Fibroblast of skin of scalp (primary cell): ENCODE data around the gene TMEM39B. TPM values are rescaled to one million over a fixed set of nuclear protein-coding genes. Genes with fewer than 3 reads are reported as not detected.
"Not testable (repeated sequence)": the region's sequence is repeated elsewhere in the genome, so short reads cannot be mapped to it uniquely, and the experiment has no call there.

Experiments
- DNase-seq: peaks from one replicate; pipeline ENCODE4 v3.0.0-alpha.2; 2013
- polyA plus RNA-seq, 2 experiments: library from polyadenylated mRNA; unstranded; fragments of 120-200 nt; gene quantifications; one replicate each; pipeline ENCODE4 v1.2.1, GENCODE V29; 2013; ENCODE audit not compliant: insufficient read length in 2 of 2

Gene TMEM39B
- polyA plus RNA-seq (2013, experiment 1 of 2; ENCODE audit: insufficient read length), result 17.0 TPM
- polyA plus RNA-seq (2013, experiment 2 of 2; ENCODE audit: insufficient read length), result 16.5 TPM

DNA sequence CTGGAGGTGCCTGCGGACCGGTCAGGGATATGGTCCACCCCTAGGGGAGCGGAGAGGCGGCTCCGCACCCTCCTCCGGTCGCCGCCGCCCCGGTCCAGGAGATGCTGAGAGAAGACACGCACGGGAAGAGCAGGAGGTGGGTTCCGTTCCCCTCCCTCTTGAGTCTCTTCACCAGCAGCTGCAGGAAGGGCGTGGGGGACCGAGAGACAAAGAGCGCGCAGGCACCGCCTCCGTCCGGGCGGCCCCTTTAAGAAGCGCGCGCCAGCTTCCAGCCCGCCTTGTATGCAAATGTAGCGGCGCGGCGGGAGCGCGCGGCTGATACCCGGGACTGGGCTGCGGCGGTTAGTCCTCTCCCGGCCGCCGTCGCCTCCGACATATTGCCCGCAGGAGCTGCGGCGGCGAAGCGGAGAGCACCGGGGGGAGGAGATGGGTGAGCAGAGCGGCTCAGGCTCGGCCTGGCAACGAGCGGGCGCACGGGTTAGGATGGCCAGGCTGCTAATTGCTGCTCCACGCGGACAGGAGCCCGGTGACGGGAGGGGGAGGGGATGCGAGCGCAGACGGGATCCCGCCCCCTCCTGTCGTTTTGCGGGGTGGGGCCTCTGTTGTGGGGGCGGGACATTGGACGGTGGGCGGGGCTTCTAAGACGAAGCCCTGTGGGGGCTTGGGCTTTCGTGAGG, at the start of gene TMEM39B:
Gene TMEM39B, plus strand, starts transcription at position 318 of the 677 bp plus-strand sequence. Its CDS starts 109 bp downstream, at position 427.
- peak; percentile 97 for DNase-seq

DNA sequence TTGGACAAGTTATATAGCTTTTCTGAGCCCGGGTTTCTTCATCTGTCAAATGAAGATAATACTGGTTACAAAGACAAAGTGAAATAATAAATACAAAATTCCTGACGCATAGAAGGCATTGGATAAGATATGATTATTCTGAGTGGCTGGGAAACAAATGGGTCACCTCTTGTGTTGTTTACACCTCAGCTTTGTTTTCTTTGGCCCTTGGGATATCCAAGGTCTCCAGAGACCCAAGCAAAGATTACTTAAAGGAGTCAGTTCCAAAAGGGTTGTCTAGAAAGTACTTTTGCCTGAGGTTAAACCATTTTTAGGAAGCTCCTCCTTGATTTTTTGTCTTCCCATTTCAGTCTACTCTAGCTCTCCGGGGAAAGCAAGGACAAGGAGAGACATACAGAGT, 49.4 kb upstream of the TMEM39B start:
- DNase-seq, result no peak

DNA sequence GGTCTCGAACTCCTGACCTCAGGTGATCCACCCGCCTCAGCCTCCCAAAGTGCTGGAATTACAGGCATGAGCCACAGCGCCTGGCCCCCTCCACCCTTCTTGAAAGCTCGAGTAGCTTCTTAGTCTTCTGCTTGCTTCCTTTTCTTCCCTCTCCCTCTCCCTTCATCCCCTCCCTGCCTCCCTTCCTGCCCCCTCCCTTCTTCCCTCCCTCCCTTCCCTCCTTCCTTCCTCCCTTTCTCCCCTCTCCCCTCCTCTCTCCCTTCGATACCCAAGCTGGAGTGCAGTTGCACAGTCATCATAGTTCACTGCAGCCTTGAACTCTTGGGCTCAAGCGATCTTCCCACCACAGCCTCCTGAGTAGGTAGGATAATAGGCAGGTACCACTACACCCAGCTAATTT, 47.2 kb upstream of the TMEM39B start:
- no peak for DNase-seq

DNA sequence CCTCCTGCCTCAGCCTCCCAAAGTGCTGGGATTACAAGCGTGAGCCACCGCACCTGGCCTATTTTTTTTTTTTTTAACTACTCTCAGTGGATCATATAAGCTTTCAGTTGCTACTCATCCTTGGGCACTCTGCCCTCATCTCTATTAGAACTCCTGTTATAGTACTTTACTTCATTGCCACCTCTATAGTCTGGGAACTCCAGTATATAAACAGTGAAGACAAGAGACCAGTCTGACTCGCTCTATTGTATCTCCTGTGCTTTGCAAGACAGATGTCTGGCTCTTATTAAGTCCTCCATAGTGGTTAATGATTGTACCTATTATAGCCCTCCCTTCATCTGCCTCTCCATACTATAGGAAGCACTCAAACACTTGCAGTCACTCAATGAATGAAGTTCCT, 44.0 kb upstream of the TMEM39B start:
- DNase-seq, result no peak

DNA sequence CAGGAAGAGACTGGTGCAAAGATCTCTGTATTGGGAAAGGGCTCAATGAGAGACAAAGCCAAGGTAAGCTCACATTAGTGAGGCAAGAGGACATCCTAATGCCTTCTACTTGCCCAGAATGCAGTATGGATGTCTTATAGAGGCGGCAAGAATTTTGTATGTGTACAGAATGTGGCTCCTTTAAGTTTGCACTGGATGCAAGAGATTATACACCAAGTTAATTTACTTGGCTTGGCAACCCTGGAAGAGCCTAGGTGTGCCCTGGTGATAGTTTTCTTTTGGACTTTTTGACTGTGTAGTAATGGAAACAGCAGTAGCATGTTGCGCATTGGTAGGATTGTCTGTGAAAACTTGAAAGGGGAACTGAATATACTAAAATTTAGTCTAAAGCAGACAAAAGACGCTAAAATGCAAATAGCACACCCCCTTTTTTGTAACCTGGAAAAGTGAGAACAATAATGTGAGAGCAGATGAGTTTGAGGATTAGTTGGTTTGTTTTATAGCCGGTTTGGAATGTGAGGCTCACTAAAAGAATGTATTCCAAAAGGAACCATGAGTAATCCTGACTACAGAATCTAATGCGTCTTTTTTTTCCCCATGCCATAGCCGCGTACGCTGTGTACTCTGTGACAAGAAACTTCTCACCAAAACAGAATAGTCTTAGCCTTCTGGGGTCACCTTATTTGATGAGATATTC, 41.0 kb upstream of the TMEM39B start:
- DNase-seq, result peak; percentile 73

DNA sequence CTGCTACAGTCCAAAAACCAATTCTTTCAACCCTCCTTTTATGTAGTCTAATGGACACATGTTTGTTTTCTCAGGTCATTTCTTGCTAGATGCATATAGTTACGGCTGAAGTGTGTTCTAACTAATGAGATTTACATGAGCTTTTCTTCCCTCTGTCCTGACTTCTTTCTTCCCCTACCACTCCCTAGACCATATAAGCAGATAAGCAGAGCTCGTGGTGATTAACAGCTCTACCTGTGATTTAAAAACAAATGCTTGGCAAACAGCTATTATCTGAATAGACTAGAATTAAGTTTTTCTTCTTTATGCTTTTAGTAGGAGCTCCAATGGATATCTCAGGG, 40.5 kb upstream of the TMEM39B start:
- DNase-seq, result no peak

DNA sequence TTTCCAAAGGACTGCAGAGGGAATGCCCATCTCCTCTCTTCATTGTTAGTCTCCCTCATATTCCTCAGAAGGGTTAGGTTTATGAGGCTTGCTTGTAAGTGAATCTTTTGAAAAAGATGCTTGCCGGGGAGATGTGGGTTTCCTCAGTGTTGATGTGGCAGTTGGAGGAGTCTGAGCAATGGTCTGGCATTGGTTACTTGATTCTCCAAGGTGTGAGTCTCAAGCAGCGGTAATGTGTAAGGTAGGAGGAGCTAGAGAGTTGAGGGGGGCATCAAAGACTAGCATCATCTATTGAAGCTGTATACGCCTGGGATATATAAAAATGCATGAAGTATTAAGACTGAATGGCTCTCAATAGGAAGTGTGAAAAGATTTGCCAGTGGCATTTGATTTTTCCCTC, 37.6 kb upstream of the TMEM39B start:
- DNase-seq, result no peak

DNA sequence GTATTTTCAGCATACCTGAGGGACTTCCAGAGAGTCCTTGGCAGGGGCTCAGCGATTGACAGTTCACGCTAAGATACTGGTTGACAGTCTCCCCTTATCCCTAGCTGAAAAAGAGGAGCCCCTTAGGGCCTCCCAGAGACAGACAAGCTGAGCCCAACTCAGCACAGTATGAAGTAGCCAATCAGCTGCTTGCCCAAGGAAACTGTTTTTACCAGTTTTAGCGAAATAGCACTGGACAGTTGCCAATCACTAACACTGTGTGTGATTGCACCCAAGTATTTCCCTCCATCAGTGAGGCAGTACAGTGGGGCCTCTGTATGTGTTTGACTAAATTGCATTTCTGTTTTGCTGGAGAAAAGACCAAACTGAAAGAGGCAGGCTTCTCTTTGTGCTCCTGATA, 32.0 kb upstream of the TMEM39B start:
- no peak for DNase-seq

DNA sequence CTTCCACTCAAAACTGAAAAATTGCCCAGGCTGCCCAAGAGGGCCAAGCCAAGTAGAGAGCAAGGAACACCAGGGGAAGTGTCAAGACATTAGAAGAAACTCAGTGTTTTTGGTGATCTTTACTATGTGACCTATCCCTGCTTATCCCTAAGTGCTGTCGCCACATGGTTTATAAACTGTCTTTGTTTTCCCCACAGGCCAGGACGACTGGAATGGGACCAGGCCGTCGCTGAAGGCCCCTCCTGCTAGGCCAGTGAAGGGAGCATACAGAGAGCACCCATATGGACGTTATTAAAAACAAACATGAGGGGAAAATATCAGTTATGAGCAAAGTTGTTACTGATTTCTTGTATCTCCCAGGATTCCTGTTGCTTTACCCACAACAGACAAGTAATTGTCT, 30.4 kb upstream of the TMEM39B start:
- DNase-seq, result no peak

DNA sequence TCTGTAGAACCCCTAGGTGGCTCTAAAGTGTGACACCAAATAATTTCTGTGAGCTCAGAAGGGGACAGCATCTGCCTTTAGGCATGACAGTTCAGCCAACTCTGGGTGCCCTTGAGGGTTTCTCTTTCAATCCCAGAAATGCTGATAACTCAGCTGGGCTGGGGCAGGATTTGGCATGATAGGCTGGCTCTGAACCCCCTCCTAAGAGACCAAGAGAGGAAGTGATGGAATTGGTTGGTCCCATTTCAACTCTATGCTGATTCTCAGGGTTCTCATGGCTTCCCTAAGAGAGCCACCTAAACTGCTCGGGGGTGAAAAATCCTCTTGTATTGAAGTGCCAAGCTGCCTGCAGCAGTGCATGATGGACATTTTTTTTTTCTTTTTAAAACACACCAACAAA, 28.5 kb upstream of the TMEM39B start:
- no peak for DNase-seq

DNA sequence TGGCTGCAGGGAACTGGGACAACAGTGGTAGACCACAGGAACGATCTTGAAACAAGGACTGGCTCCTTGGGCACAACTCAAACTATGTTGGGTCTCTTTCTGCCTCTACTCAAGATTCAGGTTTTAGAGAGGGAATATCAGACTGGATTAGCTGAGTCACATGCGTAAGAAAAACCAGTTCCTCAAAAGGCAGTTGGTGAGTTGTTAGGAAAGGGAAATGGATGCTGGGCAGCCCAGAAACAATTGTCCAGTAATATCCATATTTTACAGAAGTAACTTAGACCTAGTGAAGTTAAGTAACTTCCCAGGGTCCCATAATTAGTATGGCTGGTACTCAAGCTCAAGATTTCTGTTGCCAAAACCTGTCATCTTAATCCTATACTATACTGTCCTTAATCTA, 27.0 kb upstream of the TMEM39B start:
- no peak for DNase-seq

DNA sequence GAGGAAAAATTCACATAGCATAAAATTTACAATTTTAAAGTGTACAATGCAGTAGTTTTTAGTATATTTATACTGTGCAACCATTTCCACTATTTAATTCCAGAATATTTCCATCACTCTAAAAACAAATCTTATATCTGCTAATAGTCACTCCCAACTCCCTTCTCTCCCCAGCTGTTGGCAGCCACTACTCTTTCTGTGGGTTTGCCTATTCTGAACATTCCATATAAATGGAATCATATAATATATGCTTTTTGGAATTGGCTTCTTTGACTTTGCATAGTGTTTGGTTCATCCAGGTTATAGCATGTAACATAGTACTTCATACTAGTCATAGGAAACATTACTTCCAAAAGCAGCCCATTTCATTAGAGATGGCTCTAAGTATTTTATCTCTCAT, 25.0 kb upstream of the TMEM39B start:
- peak; percentile 48 for DNase-seq

DNA sequence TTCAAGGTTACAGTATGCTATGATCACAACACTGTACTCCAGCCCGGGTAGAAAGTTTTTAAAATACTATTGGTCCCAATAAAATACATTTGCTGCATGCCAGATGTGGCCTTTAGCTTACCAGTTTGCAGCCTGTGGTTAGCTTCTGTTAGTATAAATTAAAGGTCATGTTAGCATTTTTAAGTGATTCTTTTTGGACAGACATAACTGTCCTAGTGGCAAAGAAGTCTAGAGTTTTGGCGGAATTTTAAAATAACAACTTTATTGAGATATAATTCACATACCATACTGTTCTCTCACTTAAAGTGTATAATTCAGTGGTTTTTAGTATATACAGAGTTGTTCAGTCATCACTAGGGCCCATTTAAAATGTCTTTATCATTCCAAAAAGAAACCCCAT, 24.3 kb upstream of the TMEM39B start:
- DNase-seq, result no peak

DNA sequence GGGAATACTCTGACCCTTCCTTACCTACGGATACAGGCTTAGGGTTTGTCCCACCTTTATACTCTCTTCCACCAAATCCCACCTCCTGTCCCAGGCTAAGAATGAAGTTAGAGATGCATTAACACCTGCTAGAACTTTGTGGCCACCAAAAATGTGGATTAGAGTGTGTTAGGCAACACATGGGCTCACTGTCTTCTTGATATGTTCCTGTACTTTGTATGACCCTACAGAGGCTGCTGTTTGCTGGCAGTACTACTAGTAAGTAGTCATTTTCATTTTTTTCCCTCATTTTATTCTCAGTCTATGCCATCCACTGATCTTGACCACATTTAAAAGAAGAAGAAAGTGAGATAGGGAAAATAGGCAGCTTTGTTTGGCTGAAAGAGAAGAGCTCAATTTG, 21.0 kb upstream of the TMEM39B start:
- DNase-seq, result no peak

DNA sequence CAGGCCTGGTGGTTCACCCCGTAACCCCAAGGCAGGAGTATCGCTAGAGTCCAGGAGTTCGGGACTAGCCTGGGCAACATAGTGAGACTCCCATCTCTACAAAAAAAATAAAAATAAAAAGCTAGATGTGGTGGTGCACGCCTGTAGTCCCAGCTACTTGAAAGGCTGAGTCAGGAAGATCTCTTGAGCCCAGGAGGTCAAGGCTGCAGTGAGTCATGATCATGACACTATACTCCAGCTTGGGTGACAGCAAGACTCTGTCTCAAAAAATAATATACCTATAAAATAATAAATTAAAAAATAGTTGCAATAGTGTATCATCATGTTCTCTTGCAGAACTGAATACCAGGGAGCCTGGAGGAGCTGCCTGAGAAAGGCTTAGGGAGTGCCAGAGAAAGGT, 19.9 kb upstream of the TMEM39B start:
- DNase-seq, result peak; percentile 46

DNA sequence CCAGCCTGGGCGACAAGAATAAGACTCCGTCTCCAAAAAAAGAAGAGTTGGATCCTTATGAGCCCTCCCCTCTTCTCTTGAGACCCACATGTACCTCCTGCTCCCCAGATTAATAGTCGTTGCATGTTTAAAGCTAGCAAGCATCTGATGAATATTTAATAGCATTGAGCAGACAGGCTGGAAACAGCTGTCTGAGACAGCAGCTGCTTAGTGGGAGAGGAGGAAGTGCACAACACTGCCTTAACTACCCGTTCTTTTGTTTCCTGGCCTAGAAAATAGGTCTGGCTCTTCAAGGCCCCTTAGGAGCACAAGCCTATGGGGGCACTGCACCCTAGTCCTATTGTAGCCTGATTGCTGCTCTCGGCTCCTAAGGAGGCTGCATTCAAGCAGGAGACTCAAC, 17.3 kb upstream of the TMEM39B start:
- DNase-seq, result no peak

DNA sequence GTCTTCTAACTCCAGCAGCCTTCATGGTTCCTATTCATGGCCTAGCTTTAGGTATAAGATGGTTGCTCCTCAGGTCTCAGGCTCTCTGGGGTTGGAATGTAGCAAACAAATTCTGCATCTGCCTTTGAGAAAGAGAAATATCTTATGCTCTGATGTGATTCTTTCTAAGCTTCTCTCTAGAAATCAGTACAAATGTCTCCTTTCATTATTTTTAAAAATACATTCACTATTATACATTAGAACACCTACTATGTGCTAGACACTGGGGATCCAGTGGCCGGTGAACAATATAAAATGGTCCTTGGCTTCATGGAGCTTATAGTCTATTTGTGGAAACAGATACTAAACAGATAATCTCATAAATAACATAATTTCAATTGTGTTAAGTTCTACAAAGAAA, 16.1 kb upstream of the TMEM39B start:
- no peak for DNase-seq

DNA sequence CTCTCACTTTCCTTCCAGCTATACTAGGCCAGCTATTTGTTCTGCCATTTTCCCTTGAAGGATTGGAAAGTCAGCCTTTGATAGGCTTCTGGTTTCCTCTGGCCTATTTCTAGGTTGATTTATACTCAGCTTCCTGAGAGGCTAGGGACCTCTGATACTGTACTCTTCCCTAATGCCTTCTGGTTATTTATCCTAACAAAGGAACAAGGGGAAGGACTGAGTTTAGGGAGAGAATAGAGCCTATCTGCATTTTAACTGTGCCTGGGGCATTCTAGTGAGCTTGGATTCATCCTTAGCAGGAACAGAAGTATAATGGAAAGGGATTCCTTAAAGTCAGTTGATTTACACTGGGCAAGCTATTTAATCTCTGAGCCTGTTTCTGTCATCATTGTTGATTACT, 11.8 kb upstream of the TMEM39B start:
- no peak for DNase-seq

DNA sequence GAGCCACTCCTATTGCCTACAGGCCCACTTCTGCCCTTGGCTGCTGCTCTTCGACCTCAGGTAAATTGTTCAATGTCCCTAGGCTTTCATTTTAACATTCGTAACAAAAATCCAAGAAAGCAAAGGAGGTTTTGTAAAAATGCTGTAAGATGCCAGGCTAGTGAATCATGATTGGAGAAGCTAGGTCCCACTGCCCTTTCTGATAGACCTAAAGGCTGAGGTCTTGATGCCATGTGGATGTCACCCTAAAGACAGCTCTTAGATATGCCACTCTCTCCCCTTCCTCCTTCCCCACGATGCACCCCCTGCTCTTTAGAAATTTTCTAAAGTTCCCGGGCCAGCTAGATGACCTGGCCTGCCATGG, 9.9 kb upstream of the TMEM39B start:
- DNase-seq, result peak; percentile 50

DNA sequence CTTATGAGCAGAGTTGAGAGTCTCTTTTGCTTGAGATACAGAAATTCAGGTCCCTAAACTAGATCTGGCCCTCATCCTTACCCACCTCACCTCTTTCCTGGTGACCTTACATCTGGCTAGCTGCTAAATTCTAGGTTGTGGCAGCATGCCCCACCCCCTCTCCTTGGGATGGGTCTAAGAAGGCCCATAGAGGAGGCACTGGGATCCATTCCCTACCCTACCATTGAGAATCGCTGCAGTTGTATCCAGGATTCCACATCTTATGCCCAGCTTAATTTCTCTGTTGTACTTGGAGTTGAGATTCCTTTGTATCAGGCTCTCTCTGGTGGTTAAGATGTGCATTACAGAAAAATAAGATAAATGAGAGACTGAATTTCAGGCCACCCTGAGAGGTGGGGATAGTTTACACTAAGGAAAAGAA, 9.5 kb upstream of the TMEM39B start:
- peak; percentile 82 for DNase-seq

DNA sequence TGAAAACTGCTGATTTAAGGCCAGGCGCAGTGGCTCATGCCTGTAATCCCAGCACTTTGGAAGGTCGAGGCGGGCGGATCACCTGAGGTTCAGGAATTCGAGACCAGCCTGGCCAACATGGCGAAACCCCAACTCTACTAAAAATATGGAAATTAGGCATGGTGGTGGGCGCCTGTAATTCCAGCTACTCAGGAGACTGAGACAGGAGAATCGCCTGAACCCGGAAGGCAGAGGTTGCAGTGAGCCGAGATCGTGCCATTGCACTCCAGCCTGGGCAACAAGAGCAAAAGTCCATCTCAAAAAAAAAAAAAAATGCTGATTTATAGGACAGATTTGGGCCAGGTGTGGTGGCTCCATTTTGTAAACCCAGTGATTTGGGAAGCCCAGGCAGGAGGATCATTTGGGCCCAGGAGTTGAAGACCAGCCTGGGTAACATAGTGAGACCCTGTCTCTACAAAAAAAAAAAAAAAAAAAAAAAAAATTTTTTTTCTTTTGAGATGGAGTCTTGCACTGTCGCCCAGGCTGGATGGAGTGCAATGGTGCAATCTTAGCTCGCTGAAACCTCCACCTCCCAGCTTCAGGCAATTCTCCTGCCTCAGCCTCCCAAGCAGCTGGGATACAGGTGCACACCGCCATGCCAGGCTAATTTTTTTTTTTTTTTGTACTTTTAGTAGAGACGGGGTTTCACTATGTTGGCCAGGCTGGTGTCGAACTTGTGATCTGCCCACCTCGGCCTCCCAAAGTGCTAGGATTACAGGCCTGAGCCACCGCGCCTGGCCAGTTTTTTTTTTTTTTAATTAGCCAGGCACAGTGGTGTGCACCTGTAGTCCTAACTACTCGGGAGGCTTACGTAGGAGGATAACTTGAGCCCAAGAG, 6.9 kb upstream of the TMEM39B start:
- DNase-seq, result not testable (repeated sequence)

DNA sequence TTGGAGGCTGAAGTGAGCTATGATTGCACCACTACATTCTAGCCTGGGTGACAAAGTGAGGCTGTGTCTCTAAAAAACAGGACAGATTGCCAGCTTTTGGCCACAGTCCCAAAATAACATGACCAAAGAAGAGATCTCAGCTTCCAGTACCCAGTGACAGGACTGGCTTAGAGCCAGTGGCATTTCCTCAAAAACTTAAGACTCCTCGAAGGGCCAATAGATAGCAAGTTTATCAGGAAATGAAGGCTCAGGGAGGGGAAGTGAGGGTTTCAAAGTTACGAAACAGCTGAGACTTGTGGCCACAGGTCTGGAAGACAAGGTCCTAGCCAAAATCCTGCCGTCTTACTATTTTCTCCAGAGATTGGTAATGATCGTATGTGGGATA, 6.3 kb upstream of the TMEM39B start:
- peak; percentile 91 for DNase-seq

DNA sequence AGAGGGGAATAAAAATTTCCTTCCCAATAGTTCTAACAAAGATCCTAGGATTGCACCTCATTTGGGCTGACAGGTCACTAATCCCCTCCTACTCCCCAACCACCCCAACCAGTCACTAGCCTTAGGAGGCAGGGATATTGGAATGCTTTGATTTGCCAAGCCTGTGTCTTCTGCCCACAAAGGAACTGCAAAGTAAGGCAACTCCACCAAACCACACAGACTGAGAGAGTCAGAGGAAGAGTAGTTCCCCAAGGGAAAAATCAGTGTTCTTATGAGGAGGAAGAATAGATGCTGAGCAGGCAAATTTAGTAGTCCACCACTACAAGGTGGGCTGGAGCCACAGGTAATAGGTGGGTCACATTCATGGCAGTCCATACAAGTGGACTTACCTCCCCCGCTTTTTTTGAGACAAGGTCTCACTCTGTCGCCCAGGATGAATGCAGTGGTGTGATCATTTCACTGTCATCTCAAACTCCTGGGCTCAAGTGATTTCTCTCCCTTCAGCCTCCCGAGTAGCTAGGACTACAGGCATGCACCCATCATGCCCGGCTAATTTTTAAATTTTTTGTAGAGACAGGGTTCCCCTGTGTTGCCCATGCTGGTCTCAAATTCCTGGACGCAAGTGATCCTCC, 3.7 kb upstream of the TMEM39B start:
- DNase-seq, result peak; percentile 77
